Osteoblast (primary cell): ENCODE measurements around the gene PPP1R26. TPM values are rescaled to one million over a fixed set of nuclear protein-coding genes. Genes with fewer than 3 reads are reported as not detected.

Experiments used
- DNase-seq: peaks from one replicate; pipeline ENCODE4 v3.0.0; 2011; ENCODE audit warnings: low spot score, mixed read lengths; ENCODE audit not compliant: insufficient read length; ENCODE audit errors: missing footprints
- H2AFZ ChIP-seq: 2 replicates; pipeline ENCODE4 v1.6.0; 2011; ENCODE audit warnings: mild to moderate bottlenecking, low read length
- H3K27ac ChIP-seq: 2 replicates; pipeline ENCODE4 v1.5.1; 2011; ENCODE audit warnings: mild to moderate bottlenecking, low read depth, low read length, moderate library complexity
- H3K27me3 ChIP-seq: 2 replicates; pipeline ENCODE4 v1.6.0; 2012; ENCODE audit warnings: mild to moderate bottlenecking, control low read depth, inconsistent platforms, low read length, moderate library complexity; ENCODE audit not compliant: insufficient read depth
- H3K36me3 ChIP-seq: 2 replicates; pipeline ENCODE4 v1.5.1; 2011; ENCODE audit warnings: mild to moderate bottlenecking, low read length, control low read depth, moderate library complexity; ENCODE audit not compliant: insufficient read depth
- H3K4me1 ChIP-seq: 2 replicates; pipeline ENCODE4 v1.5.1; 2011; ENCODE audit warnings: mild to moderate bottlenecking, low read length, control low read depth, moderate library complexity; ENCODE audit not compliant: insufficient read depth
- H3K4me2 ChIP-seq: 2 replicates; pipeline ENCODE4 v1.6.0; 2011; ENCODE audit warnings: mild to moderate bottlenecking, low read length; ENCODE audit not compliant: insufficient read depth
- H3K4me3 ChIP-seq: fragments of 200-600 bp; sonication (generic); 3 replicates; pipeline ENCODE4 v1.5.1; 2012; ENCODE audit warnings: mild to moderate bottlenecking, low read length, inconsistent platforms; ENCODE audit not compliant: insufficient read depth
- H3K79me2 ChIP-seq: 2 replicates; pipeline ENCODE4 v1.6.0; 2012; ENCODE audit warnings: mild to moderate bottlenecking, low read length, control low read depth, inconsistent platforms; ENCODE audit not compliant: insufficient read depth
- H3K9me3 ChIP-seq: 2 replicates; pipeline ENCODE4 v1.5.1; 2011; ENCODE audit warnings: low read depth, low read length, control low read depth
- H4K20me1 ChIP-seq: 2 replicates; pipeline ENCODE4 v1.6.0; 2012; ENCODE audit warnings: mild to moderate bottlenecking, low read length, control low read depth; ENCODE audit not compliant: insufficient read depth
- CTCF ChIP-seq: IDR thresholded peaks from 2 replicates; pipeline ENCODE4 v1.5.1; 2011; ENCODE audit warnings: mild to moderate bottlenecking, low read depth, low read length, moderate library complexity; ENCODE audit errors: extremely low read depth
- total RNA-seq: library from RNA; depleted of rRNA; stranded (reverse); fragments of >200 nt; gene quantifications from 2 replicates; pipeline ENCODE4 v1.2.3, GENCODE V29; 2012

The PPP1R26 gene
- total RNA-seq, 1 donor = 10.5 TPM

- Histone ChIP-seq H4K20me1 (peaks cover 18% of the 10 kb centered on the region), H2AFZ (no peak overlapping the region), H3K4me3 (no peak overlapping the region), H3K4me2 (no peak overlapping the region), H3K36me3 (peaks cover 24% of the 10 kb centered on the region), H3K4me1 (peaks cover 3% of the 10 kb centered on the region), H3K27me3 (no peaks in the 10 kb centered on the region), H3K79me2 (peaks cover 1% of the 10 kb centered on the region), H3K27ac (no peak overlapping the region), H3K9me3 (no peaks in the 10 kb centered on the region)
- DNase-seq = peak; percentile 48
- TF ChIP-seq CTCF = no peak
Observed at GRCh38 chr9:135507104-135508035, 27.8 kb downstream of the PPP1R26 start.

- H3K79me2 ChIP-seq = no peaks in the 10 kb centered on the region
- H4K20me1 ChIP-seq = peaks cover 14% of the 10 kb centered on the region
- no peak overlapping the region for H2AFZ ChIP-seq
- no peak overlapping the region for H3K4me3 ChIP-seq
- TF ChIP-seq CTCF = no peak
- H3K9me3 ChIP-seq = no peaks in the 10 kb centered on the region
- DNase-seq = peak; percentile 39
- no peak overlapping the region for H3K4me2 ChIP-seq
- H3K27me3 ChIP-seq = no peaks in the 10 kb centered on the region
- H3K4me1 ChIP-seq = peaks cover 3% of the 10 kb centered on the region
- no peak overlapping the region for H3K27ac ChIP-seq
- H3K36me3 ChIP-seq = peaks cover 17% of the 10 kb centered on the region
Observed at GRCh38 chr9:135508211-135508820, 28.7 kb downstream of the PPP1R26 start.

- Histone ChIP-seq H3K9me3 (no peaks in the 10 kb centered on the region), H3K4me2 (no peak overlapping the region), H3K79me2 (no peaks in the 10 kb centered on the region), H3K4me3 (no peak overlapping the region), H3K27me3 (no peaks in the 10 kb centered on the region), H3K4me1 (peaks cover 3% of the 10 kb centered on the region), H3K36me3 (peaks cover 6% of the 10 kb centered on the region), H2AFZ (no peak overlapping the region), H4K20me1 (peaks cover 9% of the 10 kb centered on the region), H3K27ac (no peak overlapping the region)
- no peak for DNase-seq
- no peak for TF ChIP-seq CTCF
Observed at GRCh38 chr9:135509458-135509857, 29.9 kb downstream of the PPP1R26 start.

- Histone ChIP-seq H3K27me3 (no peaks in the 10 kb centered on the region), H3K4me2 (no peak overlapping the region), H3K36me3 (no peaks in the 10 kb centered on the region), H4K20me1 (no peaks in the 10 kb centered on the region), H3K9me3 (no peaks in the 10 kb centered on the region), H3K4me3 (no peak overlapping the region), H3K79me2 (no peaks in the 10 kb centered on the region), H3K27ac (no peak overlapping the region), H2AFZ (no peak overlapping the region), H3K4me1 (peaks cover 3% of the 10 kb centered on the region)
- DNase-seq = peak; percentile 43
- TF ChIP-seq CTCF = no peak
Observed at GRCh38 chr9:135512241-135512603, 32.6 kb downstream of the PPP1R26 start.
